AG10803 (cell line): Measurements from ENCODE around the gene WNT3A.
"Not testable (repeated sequence)": the region's sequence is repeated elsewhere in the genome, so short reads cannot be mapped to it uniquely, and the experiment has no call there.

ENCODE experiments used
- DNase-seq: peaks from one replicate; pipeline ENCODE4 v3.0.0; 2010; ENCODE audit warnings: low read depth
- H3K4me3 ChIP-seq: 2 replicates; pipeline ENCODE4 v1.5.1; 2011; ENCODE audit warnings: mild to moderate bottlenecking, low read length, control low read depth
- CTCF ChIP-seq: conservative IDR thresholded peaks from 2 replicates; pipeline ENCODE4 v1.5.1; 2011; ENCODE audit warnings: mild to moderate bottlenecking, low read length, control low read depth, inconsistent platforms

WNT3A gene

DNA sequence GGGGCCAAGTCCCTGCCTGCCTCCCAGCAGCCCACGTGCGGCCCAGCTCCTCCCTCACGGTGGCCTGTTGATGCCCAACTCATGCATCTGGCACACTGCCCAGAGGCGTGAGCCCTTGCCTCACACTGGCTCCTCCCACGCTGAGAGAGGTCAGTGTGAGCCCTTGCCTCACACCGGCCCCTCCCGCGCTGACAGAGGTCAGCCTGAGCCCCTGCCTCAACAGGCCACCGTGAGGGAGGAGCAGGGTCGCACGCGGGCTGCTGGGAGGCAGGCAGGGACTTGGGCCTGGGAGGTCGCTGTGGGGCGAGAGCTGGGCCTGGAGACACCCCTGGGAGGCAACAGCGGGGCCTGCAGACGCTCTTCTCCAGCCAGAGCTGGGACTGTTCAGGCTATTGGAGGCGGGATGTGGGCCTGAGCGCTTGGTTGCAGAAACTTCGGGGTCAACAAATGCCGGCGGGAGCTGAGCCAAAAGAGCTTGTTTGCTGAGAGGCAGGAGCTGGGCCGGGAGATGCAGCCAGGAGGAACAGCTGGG is 33.9 kb upstream of the WNT3A start:
- not testable (repeated sequence) for H3K4me3 ChIP-seq, DNase-seq

DNA sequence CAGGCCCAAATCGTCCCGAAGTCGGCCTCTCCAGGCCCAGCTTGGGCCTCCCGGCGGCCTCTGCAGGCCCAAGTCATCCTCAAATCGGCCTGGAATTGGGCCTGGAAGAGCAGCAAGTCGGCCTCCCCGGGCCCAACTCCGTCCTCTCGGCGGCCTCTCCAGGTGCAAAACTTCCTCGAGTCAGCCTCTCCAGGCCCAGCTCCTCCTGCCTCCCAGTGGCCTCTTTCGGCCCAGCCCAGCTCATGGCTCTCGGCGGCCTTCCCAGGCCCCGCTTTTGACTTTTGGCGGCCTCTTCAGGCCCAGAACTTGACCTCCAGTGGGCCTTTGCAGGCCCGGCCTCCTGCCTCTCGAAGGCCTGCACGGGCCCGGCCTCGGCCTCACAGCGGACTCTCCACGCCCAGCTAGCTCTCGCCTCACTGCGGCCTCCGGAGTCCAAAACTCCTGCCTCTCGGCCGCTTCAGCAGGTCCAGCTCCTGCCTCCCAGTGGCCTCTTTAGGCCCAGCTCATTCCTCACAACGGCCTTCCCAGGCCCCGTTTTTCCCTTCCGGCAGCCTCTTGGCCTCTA is 33.0 kb upstream of the WNT3A start:
- not testable (repeated sequence) for DNase-seq, H3K4me3 ChIP-seq

DNA sequence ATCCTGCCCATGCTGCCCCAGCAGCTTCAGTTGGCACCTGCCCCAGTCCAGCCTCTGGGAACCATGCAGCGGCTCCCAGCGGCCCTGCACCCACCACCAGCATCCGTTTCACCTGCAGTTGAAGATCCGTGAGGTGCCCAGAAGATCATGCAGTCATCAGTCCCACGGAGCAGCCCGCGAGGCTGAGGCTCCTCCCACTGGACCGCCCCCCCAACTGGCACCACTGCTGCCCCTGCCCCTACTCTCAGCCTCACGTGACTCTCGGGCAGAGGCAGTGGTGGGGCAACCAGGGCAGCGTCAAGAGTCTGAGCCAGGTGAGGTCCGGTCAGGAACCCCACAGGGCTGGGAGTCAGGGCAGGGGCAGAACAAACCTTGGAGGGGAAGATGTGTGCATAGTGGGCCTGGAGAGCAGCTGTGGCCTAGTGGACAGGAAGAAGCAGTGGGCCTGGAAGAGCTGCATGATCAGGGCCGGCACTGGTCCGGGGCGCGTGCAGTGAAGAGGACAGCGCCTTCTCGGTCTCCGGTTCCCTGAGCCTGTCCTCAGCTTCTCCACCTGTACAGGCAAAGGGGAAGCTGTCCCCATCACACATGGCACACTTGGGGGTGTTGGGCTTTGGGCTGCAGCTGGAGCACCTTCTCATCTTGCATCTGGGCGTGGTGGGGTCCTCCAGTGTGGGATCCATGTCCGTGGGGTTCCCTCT is 31.1 kb upstream of the WNT3A start:
- not testable (repeated sequence) for DNase-seq, H3K4me3 ChIP-seq

- no peak for TF ChIP-seq CTCF
- H3K4me3 ChIP-seq = no peak overlapping the region
- no peak for DNase-seq
These were observed 19.6 kb upstream of the WNT3A start for GRCh38 chr1:227987181-227987580.

DNA sequence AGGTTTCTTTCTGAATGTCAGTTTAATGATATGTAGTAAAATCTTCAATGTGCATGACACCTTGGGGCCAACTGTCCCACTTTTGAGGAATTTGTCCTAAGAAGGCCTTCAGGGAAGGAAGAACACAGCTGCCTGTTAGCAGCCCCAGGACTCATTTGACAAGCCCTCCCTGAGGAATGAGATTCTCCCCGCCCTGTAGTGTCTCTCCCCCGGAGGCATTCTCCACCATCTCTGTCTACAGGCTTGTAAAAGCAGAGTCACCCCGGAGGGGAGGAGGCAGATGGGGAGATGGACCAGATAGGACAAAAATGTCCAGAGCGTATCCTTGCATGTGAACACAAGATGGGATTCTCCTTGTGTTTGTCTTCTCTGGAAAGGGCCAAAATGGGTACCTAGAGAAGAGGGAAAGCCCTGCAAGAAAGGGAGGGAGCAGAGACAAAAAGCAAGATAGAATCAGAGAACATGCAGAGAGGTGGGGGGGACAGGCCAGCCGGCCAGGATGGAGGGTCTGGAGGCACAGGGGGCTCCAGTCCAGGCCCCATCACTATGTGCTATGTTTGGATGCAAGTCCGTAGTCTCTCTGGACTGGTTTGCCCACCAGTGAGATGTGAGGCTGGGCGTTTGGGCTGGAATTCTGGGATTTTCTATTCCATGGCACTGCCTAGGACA is 12.0 kb upstream of the WNT3A start:
- TF ChIP-seq CTCF = no peak
- no peak for DNase-seq
- H3K4me3 ChIP-seq = no peak overlapping the region

DNA sequence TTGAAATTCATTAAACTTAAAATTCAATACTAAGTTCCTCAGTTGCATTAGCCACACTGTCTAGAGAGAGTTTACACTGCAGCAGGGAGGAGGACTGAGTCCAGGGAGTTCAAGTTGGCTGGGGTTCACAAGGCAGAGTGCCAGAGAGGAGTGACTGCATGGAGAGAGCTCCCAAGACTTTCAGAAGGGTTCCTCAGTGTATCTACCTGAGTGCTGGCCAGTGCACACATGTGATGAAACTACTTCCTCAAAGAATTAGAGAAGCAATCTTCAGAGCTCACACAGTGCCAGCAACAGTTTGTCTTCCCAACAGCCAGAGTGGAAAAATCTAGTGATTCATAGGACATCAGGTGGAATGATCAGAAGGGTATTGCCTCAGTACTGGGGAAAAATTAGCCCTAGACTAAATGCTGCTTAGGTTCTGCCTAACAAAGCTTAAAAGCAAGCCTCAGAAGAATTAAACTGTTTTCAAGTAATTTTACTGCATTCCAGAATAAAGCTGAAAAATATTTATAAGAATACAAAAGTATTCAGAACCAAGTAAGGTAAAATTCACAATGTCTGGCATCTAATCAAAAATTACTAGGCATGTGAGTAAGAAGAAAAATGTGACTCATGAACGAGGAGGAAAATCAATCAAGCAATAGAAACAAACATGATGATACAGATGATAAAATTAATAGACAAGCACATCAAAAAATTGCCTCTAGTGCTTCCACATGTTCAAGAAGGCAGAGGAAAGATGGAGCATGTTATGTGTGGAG is 10.4 kb upstream of the WNT3A start:
- DNase-seq = no peak
- no peak for TF ChIP-seq CTCF
- no peak overlapping the region for H3K4me3 ChIP-seq

DNA sequence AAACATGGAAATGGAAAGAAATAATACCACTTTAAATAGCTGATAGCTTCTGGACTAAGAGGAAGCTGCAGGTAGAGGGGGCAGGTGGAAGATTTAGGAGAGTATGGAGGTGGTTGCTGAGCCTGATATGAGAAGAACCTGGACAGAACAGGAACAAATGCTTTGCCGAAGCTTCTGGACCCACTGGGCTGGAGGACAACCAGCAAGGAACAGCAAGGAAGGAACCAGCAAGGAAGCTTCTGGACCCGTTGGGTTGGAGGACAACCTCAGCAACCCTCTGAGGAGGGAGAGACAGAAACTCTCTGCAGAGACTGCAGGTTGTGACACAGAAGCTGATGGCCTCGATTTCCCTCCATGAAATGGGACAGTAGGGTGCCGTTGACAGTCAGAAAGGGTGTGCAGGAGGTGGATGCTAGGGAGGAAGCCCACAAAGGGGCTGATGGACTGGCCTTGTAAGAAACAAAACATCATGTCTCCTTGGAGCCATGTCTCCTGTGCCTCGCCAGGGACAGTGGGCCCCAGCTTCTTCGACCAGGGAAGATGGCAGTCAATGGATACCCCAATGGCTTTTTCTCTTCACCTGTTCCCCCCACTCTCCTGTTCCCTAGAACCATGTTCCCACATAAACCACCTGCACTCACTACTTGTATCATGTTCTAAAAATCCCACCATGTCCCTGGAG is 8.3 kb upstream of the WNT3A start:
- H3K4me3 ChIP-seq = no peak overlapping the region
- TF ChIP-seq CTCF = no peak
- no peak for DNase-seq
